Suprapubic skin (tissue), 4 donors: ENCODE measurements around the gene KLF15. TPM values are rescaled to one million over a fixed set of nuclear protein-coding genes. Genes with fewer than 3 reads are reported as not detected.

Experiments
- DNase-seq, 2 donors: peaks; one replicate each; pipeline ENCODE4 v3.0.0-alpha.2; 2019; ENCODE audit warnings: low spot score in 2 of 2
- H3K27ac ChIP-seq: fragments of 200-600 bp; sonication (generic); one replicate; pipeline ENCODE4 v1.5.1; 2019
- H3K27me3 ChIP-seq: fragments of 200-600 bp; sonication (generic); one replicate; pipeline ENCODE4 v1.5.1; 2019
- H3K36me3 ChIP-seq: fragments of 200-600 bp; sonication (generic); one replicate; pipeline ENCODE4 v1.5.1; 2019
- H3K4me1 ChIP-seq: fragments of 200-600 bp; sonication (generic); one replicate; pipeline ENCODE4 v1.5.1; 2019
- H3K4me3 ChIP-seq: fragments of 200-600 bp; sonication (generic); one replicate; pipeline ENCODE4 v1.5.1; 2019; ENCODE audit warnings: mild to moderate bottlenecking
- H3K9me3 ChIP-seq: fragments of 200-600 bp; sonication (generic); one replicate; pipeline ENCODE4 v1.5.1; 2019
- CTCF ChIP-seq, 2 donors: fragments of 200-600 bp in 1 of 2; fragments of 450-650 bp in 1 of 2; sonication (generic) in 1 of 2; IDR thresholded peaks; one replicate each; pipeline ENCODE4 v1.5.1; 2016 to 2019; ENCODE audit warnings: antibody characterized with exemption in 2 of 2, mild to moderate bottlenecking in 1 of 2, moderate library complexity in 1 of 2
- EP300 ChIP-seq: sonication (generic); formaldehyde crosslinking; IDR thresholded peaks from one replicate; pipeline ENCODE4 v1.6.1; 2017; ENCODE audit warnings: antibody characterized with exemption
- POLR2A ChIP-seq, 2 donors: fragments of 450-650 bp; IDR thresholded peaks; one replicate each; pipeline ENCODE4 v1.6.1; 2017; ENCODE audit warnings: antibody characterized with exemption in 2 of 2, mild to moderate bottlenecking in 2 of 2, moderate library complexity in 2 of 2
- POLR2AphosphoS5 ChIP-seq, 3 donors: sonication (generic); formaldehyde crosslinking; IDR thresholded peaks; one replicate each; pipeline ENCODE4 v1.6.1; 2017; ENCODE audit warnings: antibody characterized with exemption in 3 of 3
- WGBS: methylation state at CpG from one replicate; pipeline ENCODE4 v1.1.5; 2018; 5-methylcytosine and 5-hydroxymethylcytosine counted together
- total RNA-seq, 4 donors: library from RNA; depleted of rRNA; stranded (reverse); fragments of >200 nt; gene quantifications; one replicate each; pipeline ENCODE4 v1.1.0, GENCODE V29; 2016

Gene KLF15
- total RNA-seq, 4 donors from 2014 or later, result 7.3 to 19.2 (median 14.3) TPM

GRCh38 chr3:126351771-126352475 lies 5.3 kb downstream of the KLF15 start:
- Histone ChIP-seq H3K9me3 (no peaks in the 10 kb centered on the region), H3K27me3 (peaks cover 8% of the 10 kb centered on the region), H3K4me1 (peaks cover 16% of the 10 kb centered on the region), H3K27ac (no peak overlapping the region), H3K36me3 (peaks cover 10% of the 10 kb centered on the region), H3K4me3 (no peak overlapping the region)
- WGBS, result 95% methylated on average over 7 of the region's 18 CpGs
- DNase-seq, result peak; percentile 51 to 71
- TF ChIP-seq CTCF (IDR thresholded peaks at IDR 0.05) (no peak), POLR2A (IDR thresholded peaks at IDR 0.05) (no peak), EP300 (no peak), POLR2AphosphoS5 (IDR thresholded peaks at IDR 0.05) (no peak)

- no peak overlapping the region for H3K4me3 ChIP-seq
- H3K36me3 ChIP-seq, result peaks cover 10% of the 10 kb centered on the region
- no peaks in the 10 kb centered on the region for H3K9me3 ChIP-seq
- DNase-seq, result peak; percentile 46 to 67
- H3K27me3 ChIP-seq, result peaks cover under 1% of the 10 kb centered on the region
- 86% methylated on average over 7 of the region's 10 CpGs for WGBS
- TF ChIP-seq POLR2A (IDR thresholded peaks at IDR 0.05) (no peak), CTCF (IDR thresholded peaks at IDR 0.05) (no peak), EP300 (no peak), POLR2AphosphoS5 (IDR thresholded peaks at IDR 0.05) (no peak)
- no peak overlapping the region for H3K27ac ChIP-seq
- peaks cover 9% of the 10 kb centered on the region for H3K4me1 ChIP-seq
These were observed 6.0 kb downstream of the KLF15 start for GRCh38 chr3:126351086-126351770.

- peak; percentile 36 to 50 for DNase-seq
- H3K27me3 ChIP-seq, result no peaks in the 10 kb centered on the region
- TF ChIP-seq POLR2A (IDR thresholded peaks at IDR 0.05) (no peak), POLR2AphosphoS5 (IDR thresholded peaks at IDR 0.05) (no peak), CTCF (IDR thresholded peaks at IDR 0.05) (no peak), EP300 (no peak)
- H3K9me3 ChIP-seq, result no peaks in the 10 kb centered on the region
- WGBS, result 92% methylated on average over 5 of the region's 9 CpGs
- H3K4me3 ChIP-seq, result no peak overlapping the region
- H3K27ac ChIP-seq, result no peak overlapping the region
- H3K4me1 ChIP-seq, result peaks cover 8% of the 10 kb centered on the region
- H3K36me3 ChIP-seq, result peaks cover 15% of the 10 kb centered on the region
These were observed 6.6 kb downstream of the KLF15 start for GRCh38 chr3:126350502-126351085.

GRCh38 chr3:126349611-126350501 lies 7.4 kb downstream of the KLF15 start:
- Histone ChIP-seq H3K27ac (no peak overlapping the region), H3K9me3 (no peaks in the 10 kb centered on the region), H3K27me3 (no peaks in the 10 kb centered on the region), H3K36me3 (peaks cover 15% of the 10 kb centered on the region), H3K4me3 (no peak overlapping the region), H3K4me1 (peaks cover 3% of the 10 kb centered on the region)
- TF ChIP-seq CTCF (IDR thresholded peaks at IDR 0.05), result no peak
- no peak for TF ChIP-seq EP300
- no peak for TF ChIP-seq POLR2A (IDR thresholded peaks at IDR 0.05)
- TF ChIP-seq POLR2AphosphoS5 (IDR thresholded peaks at IDR 0.05), result no peak
- 79% methylated on average over 14 of the region's 15 CpGs for WGBS
- DNase-seq, result peak; percentile 56 to 78
